Neural cell (in vitro differentiated cells): ENCODE results near the gene GALNT8. TPM values are rescaled to one million over a fixed set of nuclear protein-coding genes. Genes with fewer than 3 reads are reported as not detected.

ENCODE experiments used
- H2AFZ ChIP-seq: fragments of 200-600, 300-800 bp; sonication (generic), shearing (Covaris generic); 2 replicates; pipeline ENCODE4 v1.6.0; 2014; ENCODE audit warnings: low read depth, mild to moderate bottlenecking, antibody characterized with exemption, low read length, moderate library complexity
- H3F3A ChIP-seq: fragments of 200-600 bp; shearing (Covaris generic); 2 replicates; pipeline ENCODE4 v1.6.1; 2016; ENCODE audit warnings: mild to moderate bottlenecking, moderate library complexity, mixed read lengths, antibody characterized with exemption, low read length; ENCODE audit not compliant: insufficient read depth, poor library complexity, severe bottlenecking
- H3K27ac ChIP-seq: fragments of 200-600, 300-800 bp; sonication (generic), shearing (Covaris generic); 2 replicates; pipeline ENCODE4 v1.5.1; 2014; ENCODE audit warnings: mild to moderate bottlenecking, low read length, moderate library complexity
- H3K27me3 ChIP-seq: fragments of 300-800, 200-600 bp; sonication (generic), shearing (Covaris generic); 2 replicates; pipeline ENCODE4 v1.6.0; 2014; ENCODE audit warnings: mild to moderate bottlenecking, low read depth, low read length, moderate library complexity; ENCODE audit not compliant: insufficient read depth
- H3K36me3 ChIP-seq: fragments of 300-800, 200-600 bp; sonication (generic), shearing (Covaris generic); 2 replicates; pipeline ENCODE4 v1.5.1; 2014; ENCODE audit warnings: mild to moderate bottlenecking, antibody characterized with exemption, low read length, moderate library complexity; ENCODE audit not compliant: insufficient read depth
- H3K4me2 ChIP-seq: fragments of 300-800, 200-600 bp; sonication (generic), shearing (Covaris generic); 2 replicates; pipeline ENCODE4 v1.6.0; 2014; ENCODE audit warnings: mild to moderate bottlenecking, low read length
- H3K4me3 ChIP-seq: fragments of 300-800, 200-600 bp; sonication (generic), shearing (Covaris generic); 2 replicates; pipeline ENCODE4 v1.5.1; 2014; ENCODE audit warnings: mild to moderate bottlenecking, low read length, moderate library complexity
- H3K79me2 ChIP-seq: fragments of 200-600 bp; shearing (Covaris generic); replicated peaks from 2 replicates; pipeline ENCODE4 v1.6.0; 2014; ENCODE audit warnings: mild to moderate bottlenecking, low read length, moderate library complexity; ENCODE audit not compliant: insufficient read depth
- H3K9ac ChIP-seq: fragments of 300-800, 200-600 bp; sonication (generic), shearing (Covaris generic); 2 replicates; pipeline ENCODE4 v1.6.1; 2016; ENCODE audit warnings: mild to moderate bottlenecking, low read length, mixed read lengths
- H3K9me2 ChIP-seq: fragments of 200-600 bp; shearing (Covaris generic); 2 replicates; pipeline ENCODE4 v1.6.1; 2016; ENCODE audit warnings: mild to moderate bottlenecking, low read length, mixed read lengths; ENCODE audit not compliant: insufficient read depth
- H3K9me3 ChIP-seq: fragments of 200-600, 300-800 bp; sonication (generic), shearing (Covaris generic); 2 replicates; pipeline ENCODE4 v1.6.1; 2016; ENCODE audit warnings: mild to moderate bottlenecking, mixed run types, low read length, moderate library complexity, mixed read lengths
- H4K20me1 ChIP-seq: fragments of 200-600 bp; shearing (Covaris generic); 2 replicates; pipeline ENCODE4 v1.6.1; 2016; ENCODE audit warnings: mild to moderate bottlenecking, mixed run types; ENCODE audit not compliant: insufficient read depth
- CTCF ChIP-seq: fragments of 450-650 bp; IDR thresholded peaks from 2 replicates; pipeline ENCODE4 v1.5.1; 2014; ENCODE audit warnings: antibody characterized with exemption, mild to moderate bottlenecking, moderate library complexity; ENCODE audit not compliant: poor library complexity, severe bottlenecking
- EP300 ChIP-seq: fragments of 450-650 bp; conservative IDR thresholded peaks from 2 replicates; pipeline ENCODE4 v1.6.1; 2014; ENCODE audit warnings: antibody characterized with exemption, mild to moderate bottlenecking, moderate library complexity; ENCODE audit not compliant: poor library complexity, severe bottlenecking
- EZH2 ChIP-seq: fragments of 200-600, 300-800 bp; shearing (Covaris generic), sonication (generic); IDR thresholded peaks from 2 replicates; pipeline ENCODE4 v1.6.1; 2014; ENCODE audit warnings: antibody characterized with exemption, low read length, borderline replicate concordance, mild to moderate bottlenecking; ENCODE audit not compliant: insufficient read depth, poor library complexity, severe bottlenecking
- MXI1 ChIP-seq: fragments of 450-650 bp; conservative IDR thresholded peaks from 2 replicates; pipeline ENCODE4 v1.6.1; 2014; ENCODE audit warnings: antibody characterized with exemption, mild to moderate bottlenecking; ENCODE audit not compliant: poor library complexity, severe bottlenecking
- POLR2AphosphoS5 ChIP-seq: IDR thresholded peaks from 2 replicates; pipeline ENCODE4 v1.6.1; 2012
- RAD21 ChIP-seq: fragments of 450-650 bp; conservative IDR thresholded peaks from 2 replicates; pipeline ENCODE4 v1.6.1; 2014; ENCODE audit warnings: antibody characterized with exemption, mild to moderate bottlenecking, moderate library complexity
- REST ChIP-seq: IDR thresholded peaks from 2 replicates; pipeline ENCODE4 v1.6.1; 2012; ENCODE audit warnings: borderline replicate concordance
- SMC3 ChIP-seq: fragments of 450-650 bp; conservative IDR thresholded peaks from 2 replicates; pipeline ENCODE4 v1.6.1; 2014; ENCODE audit warnings: antibody characterized with exemption, mild to moderate bottlenecking, moderate library complexity; ENCODE audit not compliant: poor library complexity
- TAF1 ChIP-seq: IDR thresholded peaks from 2 replicates; pipeline ENCODE4 v1.6.1; 2012; ENCODE audit warnings: low read depth
- polyA plus RNA-seq: library from polyadenylated mRNA; depleted of rRNA; stranded (reverse); fragments of >200 nt; gene quantifications from 2 replicates; pipeline ENCODE4 v1.2.3, GENCODE V29; 2014

Gene GALNT8
- polyA plus RNA-seq, 1 donor from 2014 or later, result 25.8 TPM

GRCh38 chr12:4769073-4769472, 48.9 kb downstream of the GALNT8 start:
- H3K36me3 ChIP-seq, result peaks cover 5% of the 10 kb centered on the region
- no peak overlapping the region for H2AFZ ChIP-seq
- no peaks in the 10 kb centered on the region for H4K20me1 ChIP-seq
- no peak overlapping the region for H3K4me2 ChIP-seq
- H3K9ac ChIP-seq, result no peak overlapping the region
- H3K27ac ChIP-seq, result no peak overlapping the region
- no peaks in the 10 kb centered on the region for H3K79me2 ChIP-seq
- no peaks in the 10 kb centered on the region for H3K9me3 ChIP-seq
- no peaks in the 10 kb centered on the region for H3K9me2 ChIP-seq
- H3F3A ChIP-seq, result no peaks in the 10 kb centered on the region
- no peaks in the 10 kb centered on the region for H3K27me3 ChIP-seq
- H3K4me3 ChIP-seq, result no peak overlapping the region
- TF ChIP-seq CTCF (no peak), TAF1 (no peak), MXI1 (no peak), SMC3 (no peak), REST (no peak), RAD21 (no peak), POLR2AphosphoS5 (no peak)

- no peak overlapping the region for H3K4me2 ChIP-seq
- TF ChIP-seq SMC3 (no peak), REST (no peak), POLR2AphosphoS5 (no peak), EZH2 (no peak), MXI1 (no peak), CTCF (no peak), TAF1 (no peak), RAD21 (no peak), EP300 (no peak)
- no peak overlapping the region for H3K4me3 ChIP-seq
- H4K20me1 ChIP-seq, result no peaks in the 10 kb centered on the region
- no peaks in the 10 kb centered on the region for H3K79me2 ChIP-seq
- H3K9me2 ChIP-seq, result no peaks in the 10 kb centered on the region
- H3K27me3 ChIP-seq, result no peaks in the 10 kb centered on the region
- no peaks in the 10 kb centered on the region for H3F3A ChIP-seq
- H2AFZ ChIP-seq, result no peak overlapping the region
- H3K36me3 ChIP-seq, result peaks cover 5% of the 10 kb centered on the region
- H3K9ac ChIP-seq, result no peak overlapping the region
- no peak overlapping the region for H3K27ac ChIP-seq
- no peaks in the 10 kb centered on the region for H3K9me3 ChIP-seq
Observed at GRCh38 chr12:4771172-4771959, 51.2 kb downstream of the GALNT8 start.
